B cell (primary cell): ENCODE measurements around the gene BSDC1.

Experiments used
- EZH2 ChIP-seq: IDR thresholded peaks from 2 replicates; pipeline ENCODE4 v1.6.1; 2012; ENCODE audit warnings: borderline replicate concordance, low read depth, mild to moderate bottlenecking, moderate library complexity, low read length; ENCODE audit not compliant: insufficient read depth, poor library complexity, severe bottlenecking
- TF ChIP-seq, protein P1 (sequence below): fragments of 200-600 bp; IDR thresholded peaks from one replicate; pipeline ENCODE4 v1.8.0; 2022; ENCODE audit warnings: antibody characterized with exemption, mild to moderate bottlenecking

DNA sequence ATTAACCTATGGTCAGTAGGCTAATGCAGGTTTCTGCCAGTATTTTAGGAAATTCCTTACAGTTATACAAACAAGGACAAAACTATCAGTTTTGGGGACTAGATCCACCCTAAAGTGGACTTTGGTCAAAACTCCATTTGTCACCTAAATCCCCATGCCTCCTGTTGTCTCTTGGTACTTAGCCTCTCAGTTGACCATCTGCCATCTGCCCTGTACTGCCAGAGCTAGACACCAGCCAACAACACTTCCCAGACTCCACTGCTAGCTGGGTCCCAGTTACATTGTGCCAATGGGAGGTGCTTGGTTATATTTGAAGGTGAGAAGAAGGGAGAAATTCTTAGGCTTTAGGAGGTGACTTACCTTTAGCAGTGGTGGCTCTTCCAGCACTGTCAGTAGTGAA is 17.0 kb upstream of the BSDC1 start:
- TF ChIP-seq, protein P1, sequence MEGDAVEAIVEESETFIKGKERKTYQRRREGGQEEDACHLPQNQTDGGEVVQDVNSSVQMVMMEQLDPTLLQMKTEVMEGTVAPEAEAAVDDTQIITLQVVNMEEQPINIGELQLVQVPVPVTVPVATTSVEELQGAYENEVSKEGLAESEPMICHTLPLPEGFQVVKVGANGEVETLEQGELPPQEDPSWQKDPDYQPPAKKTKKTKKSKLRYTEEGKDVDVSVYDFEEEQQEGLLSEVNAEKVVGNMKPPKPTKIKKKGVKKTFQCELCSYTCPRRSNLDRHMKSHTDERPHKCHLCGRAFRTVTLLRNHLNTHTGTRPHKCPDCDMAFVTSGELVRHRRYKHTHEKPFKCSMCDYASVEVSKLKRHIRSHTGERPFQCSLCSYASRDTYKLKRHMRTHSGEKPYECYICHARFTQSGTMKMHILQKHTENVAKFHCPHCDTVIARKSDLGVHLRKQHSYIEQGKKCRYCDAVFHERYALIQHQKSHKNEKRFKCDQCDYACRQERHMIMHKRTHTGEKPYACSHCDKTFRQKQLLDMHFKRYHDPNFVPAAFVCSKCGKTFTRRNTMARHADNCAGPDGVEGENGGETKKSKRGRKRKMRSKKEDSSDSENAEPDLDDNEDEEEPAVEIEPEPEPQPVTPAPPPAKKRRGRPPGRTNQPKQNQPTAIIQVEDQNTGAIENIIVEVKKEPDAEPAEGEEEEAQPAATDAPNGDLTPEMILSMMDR = no peak
- no peak for TF ChIP-seq EZH2
